H1 (cell line): ENCODE data around the gene HCK. TPM values are rescaled to one million over a fixed set of nuclear protein-coding genes. Genes with fewer than 3 reads are reported as not detected.

ENCODE experiments used
- CTCF ChIA-PET: fragments of 300-600 bp; sonication (Branson Sonifier 250); formaldehyde crosslinking; loops from one replicate; lab custom pipeline; 2021; ENCODE audit not compliant: partially characterized antibody; lab: Charles Lee
- POLR2A ChIA-PET: fragments of 300-600 bp; sonication (Branson Sonifier 250); formaldehyde crosslinking; loops from one replicate; lab custom pipeline; 2021; ENCODE audit warnings: inconsistent platforms; ENCODE audit not compliant: partially characterized antibody; lab: Charles Lee
- DNase-seq, 2 experiments: peaks; one replicate each; pipeline versions ENCODE4 v3.0.0 to v3.0.0-alpha.2; 2010 to 2022; ENCODE audit warnings: low spot score in 2 of 2, low read depth in 1 of 2, mixed read lengths in 1 of 2
- FAIRE-seq: peaks from 2 replicates; lab custom pipeline; 2011; peaks lifted over from hg19 to GRCh38; lab: Jason Lieb, UNC
- H2AFZ ChIP-seq: 2 replicates; pipeline ENCODE4 v1.8.1; 2012; ENCODE audit warnings: low read length, inconsistent platforms
- H2AK5ac ChIP-seq: 2 replicates; pipeline ENCODE4 v1.6.1; 2013; ENCODE audit warnings: low read depth, low read length
- H2BK120ac ChIP-seq: replicated peaks from 2 replicates; pipeline ENCODE3; 2013; ENCODE audit warnings: low read depth, low read length, inconsistent platforms
- H2BK12ac ChIP-seq: 2 replicates; pipeline ENCODE4 v1.6.1; 2013; ENCODE audit warnings: low read depth, low read length
- H2BK15ac ChIP-seq: 2 replicates; pipeline ENCODE4 v1.6.1; 2013; ENCODE audit warnings: low read length
- H2BK20ac ChIP-seq: 2 replicates; pipeline ENCODE4 v1.6.1; 2013; ENCODE audit warnings: low read length
- H2BK5ac ChIP-seq: 2 replicates; pipeline ENCODE4 v1.6.1; 2013; ENCODE audit warnings: low read depth, low read length
- H3K14ac ChIP-seq: 2 replicates; pipeline ENCODE4 v1.6.1; 2013; ENCODE audit warnings: inconsistent platforms; ENCODE audit not compliant: insufficient read length
- H3K18ac ChIP-seq: 2 replicates; pipeline ENCODE4 v1.6.1; 2013; ENCODE audit warnings: low read length; ENCODE audit errors: extremely low read depth
- H3K23ac ChIP-seq: 2 replicates; pipeline ENCODE4 v1.6.1; 2013; ENCODE audit warnings: inconsistent platforms; ENCODE audit not compliant: insufficient read length
- H3K23me2 ChIP-seq: 2 replicates; pipeline ENCODE4 v1.6.1; 2013; ENCODE audit warnings: low read depth, low read length
- H3K27ac ChIP-seq: 2 replicates; pipeline ENCODE4 v1.6.1; 2011; ENCODE audit warnings: low read depth, low read length, inconsistent platforms
- H3K27me3 ChIP-seq, 4 experiments: replicated peaks in 1 of 4; 1 replicate in 1 of 4; 2 replicates in 3 of 4; pipeline versions ENCODE4 v1.6.1 to v1.8.1; 2011 to 2013; ENCODE audit warnings: low read length in 3 of 4, mild to moderate bottlenecking in 3 of 4, inconsistent platforms in 2 of 4, mixed read lengths in 2 of 4, moderate library complexity in 1 of 4; ENCODE audit not compliant: control insufficient read depth in 3 of 4, insufficient read depth in 3 of 4; ENCODE audit errors: extremely low read depth in 1 of 4
- H3K36me3 ChIP-seq, 4 experiments: 2 replicates each; pipeline versions ENCODE4 v1.6.1 to v1.8.1; 2011 to 2013; ENCODE audit warnings: mild to moderate bottlenecking in 4 of 4, low read length in 3 of 4, moderate library complexity in 2 of 4, control low read depth in 1 of 4, inconsistent platforms in 1 of 4; ENCODE audit not compliant: insufficient read depth in 4 of 4, control insufficient read depth in 2 of 4
- H3K4ac ChIP-seq: replicated peaks from 2 replicates; pipeline ENCODE3; 2013; ENCODE audit warnings: low read length, low read depth, mixed read lengths, inconsistent platforms; ENCODE audit not compliant: insufficient read length
- H3K4me1 ChIP-seq, 4 experiments: replicated peaks in 1 of 4; 1 replicate in 1 of 4; 2 replicates in 3 of 4; pipeline versions ENCODE4 v1.6.1 to v1.8.1; 2011 to 2013; ENCODE audit warnings: low read length in 3 of 4, inconsistent platforms in 2 of 4, mixed read lengths in 1 of 4; ENCODE audit not compliant: insufficient read depth in 4 of 4, control insufficient read depth in 3 of 4
- H3K4me2 ChIP-seq, 2 experiments: 2 replicates each; pipeline versions ENCODE4 v1.6.1 to v1.8.1; 2011 to 2013; ENCODE audit warnings: low read depth in 2 of 2, low read length in 2 of 2, control low read depth in 1 of 2, inconsistent platforms in 1 of 2, mild to moderate bottlenecking in 1 of 2; ENCODE audit not compliant: insufficient read depth in 1 of 2
- H3K4me3 ChIP-seq, 4 experiments: fragments of 200-600, 300-600 bp in 1 of 4; sonication (generic), shearing (Covaris generic), sonication (Bioruptor Twin) in 1 of 4; 2 replicates each; pipeline versions ENCODE4 v1.5.1 to v1.8.1; 2011 to 2016; ENCODE audit warnings: low read length in 4 of 4, low read depth in 3 of 4, control low read depth in 2 of 4, inconsistent platforms in 2 of 4, mild to moderate bottlenecking in 2 of 4, mixed read lengths in 1 of 4, moderate library complexity in 1 of 4; ENCODE audit not compliant: insufficient read depth in 2 of 4; ENCODE audit errors: extremely low read depth in 1 of 4
- H3K56ac ChIP-seq: replicated peaks from 2 replicates; pipeline ENCODE3; 2013; ENCODE audit warnings: low read depth, mild to moderate bottlenecking, mixed read lengths, low read length, inconsistent platforms; ENCODE audit not compliant: insufficient read length
- H3K79me1 ChIP-seq: 2 replicates; pipeline ENCODE4 v1.6.1; 2013; ENCODE audit warnings: low read depth, low read length, control low read depth
- H3K79me2 ChIP-seq, 2 experiments: 2 replicates each; pipeline versions ENCODE4 v1.6.1 to v1.8.1; 2012 to 2013; ENCODE audit warnings: low read length in 2 of 2, mild to moderate bottlenecking in 2 of 2, inconsistent platforms in 1 of 2; ENCODE audit not compliant: insufficient read depth in 2 of 2, control insufficient read depth in 1 of 2
- H3K9ac ChIP-seq, 4 experiments: replicated peaks in 1 of 4; 1 replicate in 1 of 4; 2 replicates in 3 of 4; pipeline versions ENCODE4 v1.6.1 to v1.8.1; 2011 to 2013; ENCODE audit warnings: low read depth in 3 of 4, low read length in 3 of 4, control low read depth in 2 of 4, mild to moderate bottlenecking in 2 of 4, moderate library complexity in 2 of 4, inconsistent platforms in 1 of 4; ENCODE audit errors: extremely low read depth in 1 of 4
- H3K9me3 ChIP-seq, 2 experiments: 2 replicates each; pipeline versions ENCODE4 v1.6.1 to v1.8.1; 2012 to 2013; ENCODE audit warnings: mild to moderate bottlenecking in 2 of 2, moderate library complexity in 2 of 2, control low read depth in 1 of 2, inconsistent platforms in 1 of 2, low read depth in 1 of 2, low read length in 1 of 2, mixed read lengths in 1 of 2; ENCODE audit not compliant: insufficient read depth in 2 of 2
- H4K20me1 ChIP-seq, 2 experiments: replicated peaks in 1 of 2; 2 replicates each; pipeline versions ENCODE3 to v1.8.1; 2011 to 2013; ENCODE audit warnings: inconsistent platforms in 2 of 2, low read length in 2 of 2, mild to moderate bottlenecking in 1 of 2; ENCODE audit not compliant: insufficient read depth in 2 of 2, control insufficient read depth in 1 of 2
- H4K5ac ChIP-seq: 2 replicates; pipeline ENCODE4 v1.6.1; 2013; ENCODE audit warnings: low read length, low read depth, mixed read lengths, inconsistent platforms; ENCODE audit not compliant: insufficient read length
- H4K8ac ChIP-seq: 2 replicates; pipeline ENCODE4 v1.8.0; 2013; ENCODE audit warnings: mild to moderate bottlenecking, moderate library complexity, low read length, inconsistent platforms; ENCODE audit not compliant: insufficient read depth; ENCODE audit errors: extremely low read depth
- H4K91ac ChIP-seq: replicated peaks from 2 replicates; pipeline ENCODE3; 2013; ENCODE audit warnings: low read length, mixed read lengths, inconsistent platforms; ENCODE audit not compliant: insufficient read length
- CHD2 ChIP-seq: IDR thresholded peaks from 2 replicates; pipeline ENCODE4 v1.6.1; 2012; ENCODE audit warnings: low read length, improper control_type of control experiment
- EZH2 ChIP-seq: fragments of 200-600 bp; sonication (generic); IDR thresholded peaks from 2 replicates; pipeline ENCODE4 v1.7.1; 2012; ENCODE audit warnings: low read depth, mild to moderate bottlenecking, moderate library complexity, low read length, inconsistent platforms; ENCODE audit not compliant: severe bottlenecking
- FOSL1 ChIP-seq: IDR thresholded peaks from 2 replicates; pipeline ENCODE4 v1.6.1; 2011; ENCODE audit warnings: mild to moderate bottlenecking, low read depth, low read length, moderate library complexity; ENCODE audit not compliant: insufficient read depth
- GABPA ChIP-seq: IDR thresholded peaks from 2 replicates; pipeline ENCODE4 v1.6.1; 2011; ENCODE audit warnings: mild to moderate bottlenecking, low read length, moderate library complexity, borderline replicate concordance; ENCODE audit not compliant: insufficient read depth
- POLR2AphosphoS5 ChIP-seq: IDR thresholded peaks from 2 replicates; pipeline ENCODE4 v1.6.1; 2011; ENCODE audit warnings: low read depth, low read length
- RAD21 ChIP-seq, 2 experiments: IDR thresholded peaks in 1 of 2; conservative IDR thresholded peaks in 1 of 2; 2 replicates each; pipeline ENCODE4 v1.6.1; 2011; ENCODE audit warnings: low read depth in 2 of 2, low read length in 2 of 2, improper control_type of control experiment in 1 of 2, inconsistent platforms in 1 of 2, mild to moderate bottlenecking in 1 of 2, moderate library complexity in 1 of 2
- RXRA ChIP-seq: IDR thresholded peaks from 2 replicates; pipeline ENCODE4 v1.6.1; 2011; ENCODE audit warnings: low read depth, mild to moderate bottlenecking, low read length, moderate library complexity; ENCODE audit not compliant: insufficient read depth
- SAP30 ChIP-seq: fragments of 300-600 bp; sonication (generic); IDR thresholded peaks from 2 replicates; pipeline ENCODE4 v1.7.1; 2012; ENCODE audit warnings: low read length, moderate library complexity, mild to moderate bottlenecking, inconsistent platforms; ENCODE audit not compliant: insufficient read depth, insufficient replicate concordance
- SIRT6 ChIP-seq: IDR thresholded peaks from one replicate; pipeline ENCODE4 v1.7.1; 2012; ENCODE audit warnings: low read length, inconsistent platforms
- SP1 ChIP-seq: IDR thresholded peaks from 2 replicates; pipeline ENCODE4 v1.6.1; 2011; ENCODE audit warnings: low read depth, low read length
- SP4 ChIP-seq: IDR thresholded peaks from 2 replicates; pipeline ENCODE4 v1.6.1; 2012; ENCODE audit warnings: low read length, inconsistent platforms
- SRF ChIP-seq: IDR thresholded peaks from 2 replicates; pipeline ENCODE4 v1.6.1; 2011; ENCODE audit warnings: mild to moderate bottlenecking, low read depth, low read length, moderate library complexity
- WGBS, 2 experiments: shearing (Covaris generic) in 1 of 2; methylation state at CpG; one replicate each; pipeline versions ENCODE4 v1.1.6 to v1.1.7; 2013 to 2015; ENCODE audit warnings: low lambda C conversion rate in 2 of 2, mixed read lengths in 2 of 2, inconsistent platforms in 1 of 2, low coverage in 1 of 2, missing lambda C conversion rate in 1 of 2; ENCODE audit not compliant: insufficient replicate concordance in 2 of 2, insufficient coverage in 1 of 2, insufficient read length in 1 of 2; ENCODE audit errors: extremely low coverage in 1 of 2, missing lambda C conversion rate in 1 of 2; 5-methylcytosine and 5-hydroxymethylcytosine counted together
- polyA plus RNA-seq, 7 experiments: library from polyadenylated mRNA; depleted of rRNA in 3 of 7; stranded (reverse) in 5 of 7; unstranded in 2 of 7; fragments of >200 nt in 5 of 7; fragments of 200-250 nt in 2 of 7; gene quantifications; 1 replicate in 5 of 7; 2 replicates in 1 of 7; 4 replicates in 1 of 7; pipeline versions ENCODE4 v1.2.1 to v1.2.3, GENCODE V29; 2011 to 2013; ENCODE audit warnings: missing spikeins in 2 of 7, mixed read lengths in 2 of 7
- total RNA-seq: library from RNA; stranded (reverse); fragmentation: NEBNext Ultra II Directional; extraction: Animal tissue kit (Norgen Biotek cat#: 25700); gene quantifications from 2 replicates; pipeline ENCODE4 v1.2.1, GENCODE V29; 2021

Gene HCK
- total and polyA plus RNA-seq, 2 of the 8 experiments (the other 6 are each of a cell fraction or from before 2014, with no cell fraction given), result 0.37 to 4.3 TPM

GRCh38 chr20:32123088-32123487, 71.0 kb downstream of the HCK start:
- Histone ChIP-seq H3K14ac (no peak overlapping the region), H2BK12ac (no peak overlapping the region), H3K79me1 (no peaks in the 10 kb centered on the region; the same call in 1 of the 2 replicates), H3K9me3 (peaks cover 0 to 12% of the 10 kb centered on the region in 2 experiments; a peak in 1 of 4 replicates), H3K18ac (no peak overlapping the region), H3K4me2 (no peak overlapping the region), H3K4me1 (peaks cover 0 to 6% (median 0%) of the 10 kb centered on the region in 4 experiments; a peak in 1 of 7 replicates), H4K20me1 (peaks cover 1 to 6% of the 10 kb centered on the region in 2 experiments), H4K5ac (no peak overlapping the region), H3K4me3 (no peak overlapping the region), H3K79me2 (peaks cover 0 to 66% of the 10 kb centered on the region in 2 experiments; a peak in 2 of 4 replicates), H2BK120ac (no peak overlapping the region), H2AK5ac (no peak overlapping the region), H3K27me3 (no peaks in the 10 kb centered on the region), H2BK5ac (no peak overlapping the region), H4K8ac (no peak overlapping the region), H3K27ac (no peak overlapping the region), H3K23ac (no peak overlapping the region), H3K36me3 (no peaks in the 10 kb centered on the region; a peak in 2 of 8 replicates), H3K56ac (no peak overlapping the region), H2BK15ac (no peak overlapping the region), H3K4ac (no peak overlapping the region), H4K91ac (no peak overlapping the region), H3K9ac (no peak overlapping the region), H2BK20ac (no peak overlapping the region), H2AFZ (no peak overlapping the region), H3K23me2 (no peaks in the 10 kb centered on the region)
- ChIA-PET CTCF (no interaction called here), POLR2A (no interaction called here)
- WGBS, 2 experiments, result no CpG with 5 or more reads among the region's 4 CpGs
- FAIRE-seq (no peak), DNase-seq (no peak)
- no peak for TF ChIP-seq SAP30
- TF ChIP-seq CHD2, result no peak
- TF ChIP-seq POLR2AphosphoS5, result no peak
- TF ChIP-seq SRF, result no peak
- TF ChIP-seq GABPA, result no peak
- TF ChIP-seq RXRA, result no peak
- no peak for TF ChIP-seq SIRT6
- no peak for TF ChIP-seq EZH2
- TF ChIP-seq FOSL1, result no peak
- no peak for TF ChIP-seq RAD21 (IDR thresholded peaks at IDR 0.05 in 1 of 2, conservative IDR thresholded peaks at IDR 0.05 in 1 of 2; ENCODE audit: low read depth in 2 of 2, low read length in 2 of 2)
- TF ChIP-seq SP1, result no peak
- no peak for TF ChIP-seq SP4
